Ishikawa (cell line): ENCODE data around the gene LRRC15.

Experiments used
- CEBPB ChIP-seq: IDR thresholded peaks from 2 replicates; pipeline ENCODE4 v1.6.1; 2012
- CREB1 ChIP-seq: IDR thresholded peaks from 2 replicates; pipeline ENCODE4 v1.6.1; 2012; ENCODE audit warnings: low read depth
- EGR1 ChIP-seq: IDR thresholded peaks from 2 replicates; pipeline ENCODE4 v1.6.1; 2012
- EP300 ChIP-seq: IDR thresholded peaks from 2 replicates; pipeline ENCODE4 v1.6.1; 2012; ENCODE audit warnings: borderline replicate concordance
- FOXM1 ChIP-seq: IDR thresholded peaks from 2 replicates; pipeline ENCODE4 v1.6.1; 2012; ENCODE audit warnings: low read depth, borderline replicate concordance
- NFIC ChIP-seq: IDR thresholded peaks from 2 replicates; pipeline ENCODE4 v1.6.1; 2012
- RAD21 ChIP-seq: IDR thresholded peaks from 2 replicates; pipeline ENCODE4 v1.6.1; 2012; ENCODE audit warnings: low read depth
- TAF1 ChIP-seq: IDR thresholded peaks from 2 replicates; pipeline ENCODE4 v1.6.1; 2012; ENCODE audit warnings: low read depth, mild to moderate bottlenecking
- TCF12 ChIP-seq: IDR thresholded peaks from 2 replicates; pipeline ENCODE4 v1.6.1; 2012; ENCODE audit warnings: low read depth
- TEAD4 ChIP-seq: IDR thresholded peaks from 2 replicates; pipeline ENCODE4 v1.6.1; 2012
- USF1 ChIP-seq: IDR thresholded peaks from 2 replicates; pipeline ENCODE4 v1.6.1; 2012
- YY1 ChIP-seq: IDR thresholded peaks from 2 replicates; pipeline ENCODE4 v1.6.1; 2012; ENCODE audit warnings: low read depth
- ZBTB7A ChIP-seq: IDR thresholded peaks from 2 replicates; pipeline ENCODE4 v1.6.1; 2012; ENCODE audit warnings: low read depth
- TF ChIP-seq, protein P1 (sequence below): IDR thresholded peaks from 2 replicates; pipeline ENCODE4 v1.6.1; 2012
- TF ChIP-seq, protein P2 (sequence below): IDR thresholded peaks from 2 replicates; pipeline ENCODE4 v1.6.1; 2012; ENCODE audit warnings: low read depth, mild to moderate bottlenecking

LRRC15 gene

DNA sequence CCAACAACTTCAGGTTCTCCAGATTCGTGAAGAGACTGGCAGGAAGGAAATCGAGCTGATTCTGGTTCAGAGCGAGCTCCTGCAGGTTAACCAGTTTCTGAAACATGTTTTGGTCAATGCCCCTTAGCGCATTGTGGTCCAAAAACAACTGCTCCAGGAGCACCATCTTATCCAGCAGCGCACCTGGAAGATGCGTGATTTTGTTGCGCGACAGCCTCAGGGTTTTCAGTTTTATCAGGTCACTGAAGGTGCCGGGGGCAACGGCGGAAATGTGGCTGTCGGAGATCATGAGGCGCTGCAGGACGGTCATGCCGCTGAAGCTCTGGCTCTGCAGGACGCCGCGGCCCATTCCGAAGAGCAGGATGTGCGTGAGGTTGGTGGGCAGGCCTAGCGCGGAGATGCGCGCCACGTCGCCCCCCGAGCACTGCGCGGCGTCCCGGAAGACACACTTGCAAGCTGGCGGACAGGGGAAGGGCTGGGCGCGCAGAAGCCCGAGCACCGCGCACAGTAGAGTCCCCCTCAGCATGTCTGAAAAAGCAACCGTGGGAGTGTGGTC is 28.3 kb upstream of the LRRC15 start:
- TF ChIP-seq EP300 (no peak), ZBTB7A (no peak), TCF12 (no peak), EGR1 (no peak), FOXM1 (no peak), TAF1 (no peak), TEAD4 (no peak)
- TF ChIP-seq, protein P1, sequence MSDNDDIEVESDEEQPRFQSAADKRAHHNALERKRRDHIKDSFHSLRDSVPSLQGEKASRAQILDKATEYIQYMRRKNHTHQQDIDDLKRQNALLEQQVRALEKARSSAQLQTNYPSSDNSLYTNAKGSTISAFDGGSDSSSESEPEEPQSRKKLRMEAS = no peak

GRCh38 chr3:194396859-194397756 is 27.6 kb upstream of the LRRC15 start:
- TF ChIP-seq TAF1 (no peak), FOXM1 (no peak), YY1 (no peak), CREB1 (no peak), RAD21 (no peak), ZBTB7A (no peak), EP300 (no peak), NFIC (no peak), TEAD4 (no peak), EGR1 (no peak), USF1 (no peak), CEBPB (no peak), TCF12 (no peak)
- TF ChIP-seq, protein P2, sequence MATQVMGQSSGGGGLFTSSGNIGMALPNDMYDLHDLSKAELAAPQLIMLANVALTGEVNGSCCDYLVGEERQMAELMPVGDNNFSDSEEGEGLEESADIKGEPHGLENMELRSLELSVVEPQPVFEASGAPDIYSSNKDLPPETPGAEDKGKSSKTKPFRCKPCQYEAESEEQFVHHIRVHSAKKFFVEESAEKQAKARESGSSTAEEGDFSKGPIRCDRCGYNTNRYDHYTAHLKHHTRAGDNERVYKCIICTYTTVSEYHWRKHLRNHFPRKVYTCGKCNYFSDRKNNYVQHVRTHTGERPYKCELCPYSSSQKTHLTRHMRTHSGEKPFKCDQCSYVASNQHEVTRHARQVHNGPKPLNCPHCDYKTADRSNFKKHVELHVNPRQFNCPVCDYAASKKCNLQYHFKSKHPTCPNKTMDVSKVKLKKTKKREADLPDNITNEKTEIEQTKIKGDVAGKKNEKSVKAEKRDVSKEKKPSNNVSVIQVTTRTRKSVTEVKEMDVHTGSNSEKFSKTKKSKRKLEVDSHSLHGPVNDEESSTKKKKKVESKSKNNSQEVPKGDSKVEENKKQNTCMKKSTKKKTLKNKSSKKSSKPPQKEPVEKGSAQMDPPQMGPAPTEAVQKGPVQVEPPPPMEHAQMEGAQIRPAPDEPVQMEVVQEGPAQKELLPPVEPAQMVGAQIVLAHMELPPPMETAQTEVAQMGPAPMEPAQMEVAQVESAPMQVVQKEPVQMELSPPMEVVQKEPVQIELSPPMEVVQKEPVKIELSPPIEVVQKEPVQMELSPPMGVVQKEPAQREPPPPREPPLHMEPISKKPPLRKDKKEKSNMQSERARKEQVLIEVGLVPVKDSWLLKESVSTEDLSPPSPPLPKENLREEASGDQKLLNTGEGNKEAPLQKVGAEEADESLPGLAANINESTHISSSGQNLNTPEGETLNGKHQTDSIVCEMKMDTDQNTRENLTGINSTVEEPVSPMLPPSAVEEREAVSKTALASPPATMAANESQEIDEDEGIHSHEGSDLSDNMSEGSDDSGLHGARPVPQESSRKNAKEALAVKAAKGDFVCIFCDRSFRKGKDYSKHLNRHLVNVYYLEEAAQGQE = no peak
- TF ChIP-seq, protein P1 = no peak

- TF ChIP-seq RAD21 = no peak
- TF ChIP-seq NFIC = no peak
- TF ChIP-seq EGR1 = no peak
- TF ChIP-seq TAF1 = no peak
- TF ChIP-seq USF1 = no peak
- TF ChIP-seq TEAD4 = no peak
- TF ChIP-seq, protein P1 = no peak
- TF ChIP-seq, protein P2 = no peak
- no peak for TF ChIP-seq CREB1
- no peak for TF ChIP-seq YY1
- TF ChIP-seq TCF12 = no peak
- TF ChIP-seq ZBTB7A = no peak
- no peak for TF ChIP-seq CEBPB
- TF ChIP-seq EP300 = no peak
Measured at GRCh38 chr3:194396539-194396858, 27.0 kb upstream of the LRRC15 start.

DNA sequence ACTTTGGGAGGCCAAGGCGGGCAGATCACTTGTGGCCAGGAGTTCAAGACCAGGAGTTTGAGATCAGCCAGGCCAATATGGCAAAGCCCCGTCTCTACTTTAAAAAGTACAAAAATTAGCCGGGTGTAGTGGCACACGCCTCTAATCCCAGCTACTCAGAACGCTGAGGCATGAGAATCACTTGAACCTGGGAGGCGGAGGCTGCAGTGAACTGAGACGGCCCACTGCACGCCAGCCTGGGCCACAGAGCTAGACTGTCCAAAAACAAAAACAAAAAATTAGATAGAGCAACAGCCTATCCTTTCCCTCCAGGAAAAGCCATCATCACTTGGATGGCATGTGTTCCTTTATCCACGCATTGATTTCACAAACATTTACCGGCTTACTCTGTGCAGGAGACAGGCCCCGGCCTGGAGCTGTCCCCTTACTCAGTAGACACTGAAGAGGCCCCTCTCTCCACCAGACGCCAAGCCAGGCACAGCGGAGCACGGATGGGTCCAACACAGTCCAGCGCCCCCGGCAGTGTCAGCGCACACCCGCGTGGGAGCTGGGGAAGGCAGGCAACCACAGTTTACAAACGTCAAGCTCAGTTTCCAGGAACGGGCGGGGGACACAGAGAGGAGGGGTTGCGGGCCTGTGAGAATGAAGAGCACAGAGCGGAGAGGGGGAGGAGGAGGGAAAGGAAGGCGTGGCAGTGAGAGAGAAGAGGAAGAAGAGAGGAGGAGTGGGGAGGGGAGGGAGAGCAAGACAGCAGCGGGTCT is 26.4 kb upstream of the LRRC15 start:
- TF ChIP-seq TCF12 = no peak
- no peak for TF ChIP-seq EGR1
- no peak for TF ChIP-seq TAF1
- TF ChIP-seq EP300 = no peak
- TF ChIP-seq, protein P2 = no peak
- TF ChIP-seq, protein P1 = no peak
